Measurements from ENCODE around the gene NAPG. TPM values are rescaled to one million over a fixed set of nuclear protein-coding genes. Genes with fewer than 3 reads are reported as not detected.

NAPG gene
- total RNA-seq, 4 donors from 2014 or later, result 26.5 to 52.5 (median 28.6) TPM

GRCh38 chr18:10563886-10564285, 38.1 kb downstream of the NAPG start:
- TF ChIP-seq CTCF (IDR thresholded peaks at IDR 0.05; ENCODE audit: low read depth), result no peak

GRCh38 chr18:10564975-10565773, 39.3 kb downstream of the NAPG start:
- TF ChIP-seq CTCF (IDR thresholded peaks at IDR 0.05; ENCODE audit: low read depth), result no peak

- no peak for TF ChIP-seq CTCF (IDR thresholded peaks at IDR 0.05; ENCODE audit: low read depth)
Observed at GRCh38 chr18:10565835-10566234, 40.0 kb downstream of the NAPG start.

GRCh38 chr18:10566390-10566789, 40.6 kb downstream of the NAPG start:
- TF ChIP-seq CTCF (IDR thresholded peaks at IDR 0.05; ENCODE audit: low read depth), result no peak

- no peak for TF ChIP-seq CTCF (IDR thresholded peaks at IDR 0.05; ENCODE audit: low read depth)
Observed at GRCh38 chr18:10570622-10571021, 44.8 kb downstream of the NAPG start.

GRCh38 chr18:10571537-10571936, 45.7 kb downstream of the NAPG start:
- TF ChIP-seq CTCF (IDR thresholded peaks at IDR 0.05; ENCODE audit: low read depth), result no peak

- TF ChIP-seq CTCF (IDR thresholded peaks at IDR 0.05; ENCODE audit: low read depth), result no peak
Observed at GRCh38 chr18:10579079-10579867, 53.4 kb downstream of the NAPG start.

Measured in subcutaneous adipose tissue (tissue), 4 donors.